K562 (cell line): Measurements from ENCODE around the gene REC8. TPM values are rescaled to one million over a fixed set of nuclear protein-coding genes. Genes with fewer than 3 reads are reported as not detected.

Source experiments
- ATF1 ChIP-seq, 2 experiments: fragments of 450-650 bp in 1 of 2; IDR thresholded peaks; 2 replicates each; pipeline ENCODE4 v1.6.1; 2016; ENCODE audit warnings: missing compliant biosample characterization in 1 of 2, missing genetic modification characterization in 1 of 2
- ELF1 ChIP-seq: fragments of 200-800 bp; sonication (Bioruptor generic); IDR thresholded peaks from 2 replicates; pipeline ENCODE4 v1.6.1; 2016; ENCODE audit warnings: missing genetic modification characterization, missing compliant biosample characterization
- GABPA ChIP-seq: fragments of 200-800 bp; sonication (Bioruptor generic); conservative IDR thresholded peaks from 2 replicates; pipeline ENCODE4 v1.6.1; 2016; ENCODE audit warnings: low read depth, missing genetic modification characterization, missing compliant biosample characterization
- NFE2 ChIP-seq: IDR thresholded peaks from 2 replicates; pipeline ENCODE4 v1.6.1; 2014; ENCODE audit warnings: antibody characterized with exemption, low read depth
- RBFOX2 ChIP-seq: fragments of 200-400 bp; formaldehyde crosslinking; IDR thresholded peaks from 2 replicates; pipeline ENCODE4 v1.6.1; 2017; ENCODE audit warnings: low read depth, mild to moderate bottlenecking, low read length, moderate library complexity
- ZEB2 ChIP-seq: fragments of 450-650 bp; IDR thresholded peaks from 2 replicates; pipeline ENCODE4 v1.6.1; 2016
- ZNF175 ChIP-seq: fragments of 200-800 bp; sonication (Bioruptor generic); IDR thresholded peaks from 2 replicates; pipeline ENCODE4 v1.6.1; 2016; ENCODE audit warnings: low read depth, mild to moderate bottlenecking, missing genetic modification characterization, missing compliant biosample characterization
- ZNF316 ChIP-seq: fragments of 450-650 bp; IDR thresholded peaks from 2 replicates; pipeline ENCODE4 v1.6.1; 2016
- ZNF75A ChIP-seq: fragments of 450-650 bp; formaldehyde crosslinking; IDR thresholded peaks from 2 replicates; pipeline ENCODE4 v1.4.0; 2020; ENCODE audit warnings: mild to moderate bottlenecking
- polyA plus RNA-seq, 8 experiments: library from polyadenylated mRNA; depleted of rRNA in 4 of 8; stranded (reverse) in 5 of 8; unstranded in 3 of 8; fragments of >200 nt; fragmentation: Nextera tagmentation in 2 of 8; fragmentation: Illumina TruSeq in 1 of 8; extraction: Ambion mirVana in 2 of 8; extraction: Trizol in 1 of 8; gene quantifications; 2 replicates each; pipeline versions ENCODE4 v1.2.1 to v1.2.3, GENCODE V29; 2011 to 2014; ENCODE audit warnings: inconsistent platforms in 1 of 8, missing spikeins in 1 of 8
- total RNA-seq, 7 experiments: library from RNA; depleted of rRNA in 6 of 7; stranded (reverse); fragments of >200 nt in 6 of 7; fragmentation: Illumina TruSeq in 2 of 7; extraction: Trizol in 2 of 7; gene quantifications; 2 replicates each; pipeline versions ENCODE4 v1.2.1 to v1.2.3, GENCODE V29; 2011 to 2021; ENCODE audit warnings: low replicate concordance in 1 of 7
- TF ChIP-seq, protein P1 (sequence below), 2 experiments: fragments of 450-650 bp; conservative IDR thresholded peaks; 2 replicates each; pipeline ENCODE4 v1.6.1; 2017; ENCODE audit warnings: mild to moderate bottlenecking in 2 of 2, moderate library complexity in 2 of 2
- TF ChIP-seq, protein P2 (sequence below): IDR thresholded peaks from 2 replicates; pipeline ENCODE4 v1.6.1; 2016; ENCODE audit warnings: missing genetic modification characterization, missing compliant biosample characterization
- TF ChIP-seq, protein P3 (sequence below): fragments of 250-450 bp; sonication (Bioruptor Pico); IDR thresholded peaks from 2 replicates; pipeline ENCODE4 v1.8.0; 2022; ENCODE audit warnings: moderate library complexity, mild to moderate bottlenecking, inconsistent platforms
- TF ChIP-seq, protein P4 (sequence below), 2 experiments: IDR thresholded peaks; 2 replicates each; pipeline ENCODE4 v1.6.1; 2012; ENCODE audit warnings: improper control_type of control experiment in 2 of 2, low read depth in 2 of 2, low read length in 2 of 2, borderline replicate concordance in 1 of 2
- TF ChIP-seq, protein P5 (sequence below): fragments of 250-450 bp; sonication (Bioruptor Pico); IDR thresholded peaks from 2 replicates; pipeline ENCODE4 v1.5.0; 2020; ENCODE audit warnings: mild to moderate bottlenecking
- TF ChIP-seq, protein P6 (sequence below): sonication (generic); formaldehyde crosslinking; IDR thresholded peaks from 2 replicates; pipeline ENCODE4 v1.8.0; 2022; ENCODE audit warnings: missing genetic modification reagents, mild to moderate bottlenecking, moderate library complexity, borderline replicate concordance
- TF ChIP-seq, protein P7 (sequence below): sonication (generic); formaldehyde crosslinking; IDR thresholded peaks from 2 replicates; pipeline ENCODE4 v1.8.1; 2023; ENCODE audit warnings: mild to moderate bottlenecking, missing genetic modification reagents

Gene REC8
- total and polyA plus RNA-seq, 9 of the 15 experiments (the other 6 are each of a cell fraction or from before 2014, with no cell fraction given): 0.11 to 2.5 (median 0.85) TPM

DNA sequence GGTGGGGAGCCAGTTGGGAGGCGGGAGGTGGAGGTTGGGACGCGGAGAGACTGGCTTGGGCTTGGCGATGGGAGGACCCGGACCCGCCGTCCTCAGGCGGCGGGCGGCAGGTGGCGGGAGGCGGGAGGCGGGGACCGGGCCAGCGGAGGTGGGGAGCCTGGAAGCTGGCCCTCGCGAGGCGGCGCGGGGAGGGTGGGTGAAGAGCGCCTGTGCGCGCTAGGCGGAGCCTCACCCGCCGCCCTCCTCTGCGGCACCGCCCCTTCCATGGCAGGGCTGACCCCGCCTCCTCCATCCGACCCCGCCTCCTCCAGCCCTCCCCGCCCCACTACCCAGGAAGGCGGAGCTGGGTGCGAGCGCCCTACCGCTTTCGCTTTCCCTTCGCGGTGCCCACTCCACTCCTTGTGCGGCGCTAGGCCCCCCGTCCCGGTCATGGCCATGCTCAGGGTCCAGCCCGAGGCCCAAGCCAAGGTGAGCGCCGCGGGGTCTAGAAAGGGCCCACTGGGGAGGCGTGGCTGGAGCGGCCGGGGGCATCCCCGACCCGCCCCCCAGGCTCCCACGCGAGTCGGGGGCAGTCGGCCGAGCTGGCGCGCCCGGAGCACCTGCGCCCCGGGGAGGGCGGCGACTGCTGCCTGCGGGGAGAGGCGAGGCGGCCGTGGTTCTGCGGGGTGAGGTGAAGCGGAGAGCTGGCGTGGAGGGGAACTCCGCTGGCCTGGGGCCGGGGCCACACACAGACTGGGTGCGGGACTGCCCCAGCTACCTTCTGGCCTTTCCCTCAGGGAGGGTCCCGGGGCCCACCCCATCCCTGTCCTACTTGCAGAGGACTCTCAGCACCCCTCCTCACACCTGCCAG lies 35.8 kb upstream of the REC8 start, which contains the start of gene PSME1 (continued):
- TF ChIP-seq, protein P1, sequence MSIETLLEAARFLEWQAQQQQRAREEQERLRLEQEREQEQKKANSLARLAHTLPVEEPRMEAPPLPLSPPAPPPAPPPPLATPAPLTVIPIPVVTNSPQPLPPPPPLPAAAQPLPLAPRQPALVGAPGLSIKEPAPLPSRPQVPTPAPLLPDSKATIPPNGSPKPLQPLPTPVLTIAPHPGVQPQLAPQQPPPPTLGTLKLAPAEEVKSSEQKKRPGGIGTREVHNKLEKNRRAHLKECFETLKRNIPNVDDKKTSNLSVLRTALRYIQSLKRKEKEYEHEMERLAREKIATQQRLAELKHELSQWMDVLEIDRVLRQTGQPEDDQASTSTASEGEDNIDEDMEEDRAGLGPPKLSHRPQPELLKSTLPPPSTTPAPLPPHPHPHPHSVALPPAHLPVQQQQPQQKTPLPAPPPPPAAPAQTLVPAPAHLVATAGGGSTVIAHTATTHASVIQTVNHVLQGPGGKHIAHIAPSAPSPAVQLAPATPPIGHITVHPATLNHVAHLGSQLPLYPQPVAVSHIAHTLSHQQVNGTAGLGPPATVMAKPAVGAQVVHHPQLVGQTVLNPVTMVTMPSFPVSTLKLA (conservative IDR thresholded peaks at IDR 0.05): peak in 1 of 2 experiments; percentile 29; a peak in 1 of 4 replicates
- TF ChIP-seq RBFOX2 (peak; percentile 76), ELF1 (tag) (no peak), ZNF316 (no peak), ZEB2 (no peak), ZNF75A (CRISPR knock-in tag) (no peak), NFE2 (no peak), ZNF175 (CRISPR knock-in tag) (no peak), ATF1 (CRISPR knock-in tag; IDR thresholded peaks at IDR 0.05) (no peak), ATF1 (tag; IDR thresholded peaks at IDR 0.05) (no peak), GABPA (tag) (no peak)
- TF ChIP-seq, protein P2, sequence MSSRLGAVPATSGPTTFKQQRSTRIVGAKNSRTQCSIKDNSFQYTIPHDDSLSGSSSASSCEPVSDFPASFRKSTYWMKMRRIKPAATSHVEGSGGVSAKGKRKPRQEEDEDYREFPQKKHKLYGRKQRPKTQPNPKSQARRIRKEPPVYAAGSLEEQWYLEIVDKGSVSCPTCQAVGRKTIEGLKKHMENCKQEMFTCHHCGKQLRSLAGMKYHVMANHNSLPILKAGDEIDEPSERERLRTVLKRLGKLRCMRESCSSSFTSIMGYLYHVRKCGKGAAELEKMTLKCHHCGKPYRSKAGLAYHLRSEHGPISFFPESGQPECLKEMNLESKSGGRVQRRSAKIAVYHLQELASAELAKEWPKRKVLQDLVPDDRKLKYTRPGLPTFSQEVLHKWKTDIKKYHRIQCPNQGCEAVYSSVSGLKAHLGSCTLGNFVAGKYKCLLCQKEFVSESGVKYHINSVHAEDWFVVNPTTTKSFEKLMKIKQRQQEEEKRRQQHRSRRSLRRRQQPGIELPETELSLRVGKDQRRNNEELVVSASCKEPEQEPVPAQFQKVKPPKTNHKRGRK (tag): no peak
- TF ChIP-seq, protein P3, sequence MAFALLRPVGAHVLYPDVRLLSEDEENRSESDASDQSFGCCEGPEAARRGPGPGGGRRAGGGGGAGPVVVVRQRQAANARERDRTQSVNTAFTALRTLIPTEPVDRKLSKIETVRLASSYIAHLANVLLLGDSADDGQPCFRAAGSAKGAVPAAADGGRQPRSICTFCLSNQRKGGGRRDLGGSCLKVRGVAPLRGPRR (CRISPR knock-in tag): no peak
- TF ChIP-seq, protein P4, sequence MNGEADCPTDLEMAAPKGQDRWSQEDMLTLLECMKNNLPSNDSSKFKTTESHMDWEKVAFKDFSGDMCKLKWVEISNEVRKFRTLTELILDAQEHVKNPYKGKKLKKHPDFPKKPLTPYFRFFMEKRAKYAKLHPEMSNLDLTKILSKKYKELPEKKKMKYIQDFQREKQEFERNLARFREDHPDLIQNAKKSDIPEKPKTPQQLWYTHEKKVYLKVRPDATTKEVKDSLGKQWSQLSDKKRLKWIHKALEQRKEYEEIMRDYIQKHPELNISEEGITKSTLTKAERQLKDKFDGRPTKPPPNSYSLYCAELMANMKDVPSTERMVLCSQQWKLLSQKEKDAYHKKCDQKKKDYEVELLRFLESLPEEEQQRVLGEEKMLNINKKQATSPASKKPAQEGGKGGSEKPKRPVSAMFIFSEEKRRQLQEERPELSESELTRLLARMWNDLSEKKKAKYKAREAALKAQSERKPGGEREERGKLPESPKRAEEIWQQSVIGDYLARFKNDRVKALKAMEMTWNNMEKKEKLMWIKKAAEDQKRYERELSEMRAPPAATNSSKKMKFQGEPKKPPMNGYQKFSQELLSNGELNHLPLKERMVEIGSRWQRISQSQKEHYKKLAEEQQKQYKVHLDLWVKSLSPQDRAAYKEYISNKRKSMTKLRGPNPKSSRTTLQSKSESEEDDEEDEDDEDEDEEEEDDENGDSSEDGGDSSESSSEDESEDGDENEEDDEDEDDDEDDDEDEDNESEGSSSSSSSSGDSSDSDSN (IDR thresholded peaks at IDR 0.05; ENCODE audit: borderline replicate concordance in 1 of 2, low read depth in 2 of 2, low read length in 2 of 2): peak; percentile 68 to 90; a peak in 2 of 4 replicates
- TF ChIP-seq, protein P5, sequence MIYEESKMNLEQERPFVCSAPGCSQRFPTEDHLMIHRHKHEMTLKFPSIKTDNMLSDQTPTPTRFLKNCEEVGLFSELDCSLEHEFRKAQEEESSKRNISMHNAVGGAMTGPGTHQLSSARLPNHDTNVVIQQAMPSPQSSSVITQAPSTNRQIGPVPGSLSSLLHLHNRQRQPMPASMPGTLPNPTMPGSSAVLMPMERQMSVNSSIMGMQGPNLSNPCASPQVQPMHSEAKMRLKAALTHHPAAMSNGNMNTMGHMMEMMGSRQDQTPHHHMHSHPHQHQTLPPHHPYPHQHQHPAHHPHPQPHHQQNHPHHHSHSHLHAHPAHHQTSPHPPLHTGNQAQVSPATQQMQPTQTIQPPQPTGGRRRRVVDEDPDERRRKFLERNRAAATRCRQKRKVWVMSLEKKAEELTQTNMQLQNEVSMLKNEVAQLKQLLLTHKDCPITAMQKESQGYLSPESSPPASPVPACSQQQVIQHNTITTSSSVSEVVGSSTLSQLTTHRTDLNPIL: no peak
- TF ChIP-seq, protein P6, sequence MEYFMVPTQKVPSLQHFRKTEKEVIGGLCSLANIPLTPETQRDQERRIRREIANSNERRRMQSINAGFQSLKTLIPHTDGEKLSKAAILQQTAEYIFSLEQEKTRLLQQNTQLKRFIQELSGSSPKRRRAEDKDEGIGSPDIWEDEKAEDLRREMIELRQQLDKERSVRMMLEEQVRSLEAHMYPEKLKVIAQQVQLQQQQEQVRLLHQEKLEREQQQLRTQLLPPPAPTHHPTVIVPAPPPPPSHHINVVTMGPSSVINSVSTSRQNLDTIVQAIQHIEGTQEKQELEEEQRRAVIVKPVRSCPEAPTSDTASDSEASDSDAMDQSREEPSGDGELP (CRISPR knock-in tag): peak; percentile 45; the same call in 1 of the 2 replicates
- TF ChIP-seq, protein P7, sequence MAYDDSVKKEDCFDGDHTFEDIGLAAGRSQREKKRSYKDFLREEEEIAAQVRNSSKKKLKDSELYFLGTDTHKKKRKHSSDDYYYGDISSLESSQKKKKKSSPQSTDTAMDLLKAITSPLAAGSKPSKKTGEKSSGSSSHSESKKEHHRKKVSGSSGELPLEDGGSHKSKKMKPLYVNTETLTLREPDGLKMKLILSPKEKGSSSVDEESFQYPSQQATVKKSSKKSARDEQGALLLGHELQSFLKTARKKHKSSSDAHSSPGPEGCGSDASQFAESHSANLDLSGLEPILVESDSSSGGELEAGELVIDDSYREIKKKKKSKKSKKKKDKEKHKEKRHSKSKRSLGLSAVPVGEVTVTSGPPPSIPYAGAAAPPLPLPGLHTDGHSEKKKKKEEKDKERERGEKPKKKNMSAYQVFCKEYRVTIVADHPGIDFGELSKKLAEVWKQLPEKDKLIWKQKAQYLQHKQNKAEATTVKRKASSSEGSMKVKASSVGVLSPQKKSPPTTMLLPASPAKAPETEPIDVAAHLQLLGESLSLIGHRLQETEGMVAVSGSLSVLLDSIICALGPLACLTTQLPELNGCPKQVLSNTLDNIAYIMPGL: no peak
